K562 (cell line): ENCODE data around the gene HSD17B1. TPM values are rescaled to one million over a fixed set of nuclear protein-coding genes. Genes with fewer than 3 reads are reported as not detected.

Experiments used
- ATAC-seq: fragments of 200-7000 bp; cut with Tn5 transposase; 3 replicates; pipeline ENCODE4 v1.9.1; 2020; ENCODE audit warnings: moderate library complexity
- BruUV-seq: library from RNA; stranded (reverse); fragments of 400-500 nt; replicated peaks from 2 replicates; lab custom pipeline; 2021; lab: Mats Ljungman, UMichigan
- CTCF ChIA-PET: fragments of 300-600 bp; formaldehyde crosslinking; extraction: SDS; loops from one replicate; lab custom pipeline; 2021; ENCODE audit warnings: low intra/inter-chr PET ratio; lab: Yijun Ruan, JAX
- POLR2A ChIA-PET: fragments of 300-600, 350-650 bp; sonication (Branson Sonifier 250); formaldehyde crosslinking; extraction: SDS; loops from one replicate; lab custom pipeline; 2021; ENCODE audit warnings: antibody characterized with exemption, inconsistent platforms; lab: Yijun Ruan, JAX
- DNase-seq, 4 experiments: peaks; one replicate each; pipeline versions ENCODE4 v3.0.0 to v3.0.0-alpha.2; 2011 to 2018; ENCODE audit warnings: low spot score in 3 of 4, mixed read lengths in 3 of 4; ENCODE audit errors: extremely low read depth in 1 of 4
- FAIRE-seq: peaks from 2 replicates; lab custom pipeline; 2011; peaks lifted over from hg19 to GRCh38; lab: Jason Lieb, UNC
- H2AFZ ChIP-seq: 2 replicates; pipeline ENCODE4 v1.6.0; 2011; ENCODE audit warnings: low read depth, low read length, control low read depth, inconsistent platforms
- H3K27ac ChIP-seq: fragments of 200-600 bp; 3 replicates; pipeline ENCODE4 v1.8.0; 2011; ENCODE audit warnings: low read depth, mild to moderate bottlenecking, control low read depth, inconsistent platforms, low read length, moderate library complexity, mixed read lengths; ENCODE audit errors: extremely low read depth
- H3K27me3 ChIP-seq, 2 experiments: fragments of 300-600 bp in 1 of 2; 2 replicates in 1 of 2; 3 replicates in 1 of 2; pipeline versions ENCODE4 v1.6.0 to v1.8.0; 2011; ENCODE audit warnings: inconsistent platforms in 2 of 2, low read length in 2 of 2, mild to moderate bottlenecking in 1 of 2, mixed read lengths in 1 of 2, moderate library complexity in 1 of 2; ENCODE audit not compliant: control insufficient read depth in 2 of 2, insufficient read depth in 2 of 2
- H3K36me3 ChIP-seq: fragments of 300-600 bp; 3 replicates; pipeline ENCODE4 v1.8.0; 2011; ENCODE audit warnings: mild to moderate bottlenecking, low read length, inconsistent platforms; ENCODE audit not compliant: control insufficient read depth, insufficient read depth
- H3K4me1 ChIP-seq, 2 experiments: fragments of 200-600 bp in 1 of 2; replicated peaks in 1 of 2; 2 replicates in 1 of 2; 3 replicates in 1 of 2; pipeline versions ENCODE4 v1.5.1 to v1.8.0; 2011; ENCODE audit warnings: inconsistent platforms in 2 of 2, low read length in 2 of 2, mild to moderate bottlenecking in 1 of 2, mixed read lengths in 1 of 2, moderate library complexity in 1 of 2; ENCODE audit not compliant: control insufficient read depth in 2 of 2, insufficient read depth in 2 of 2
- H3K4me2 ChIP-seq: 2 replicates; pipeline ENCODE4 v1.6.1; 2011; ENCODE audit warnings: low read length, control low read depth, inconsistent platforms, mixed read lengths; ENCODE audit not compliant: insufficient read depth
- H3K4me3 ChIP-seq: fragments of 200-600 bp; sonication (generic), shearing (Covaris generic); 2 replicates; pipeline ENCODE4 v1.5.1; 2016; ENCODE audit warnings: control low read depth, inconsistent platforms
- H3K79me2 ChIP-seq: fragments of 200-600 bp; 3 replicates; pipeline ENCODE4 v1.8.0; 2011; ENCODE audit warnings: low read length, inconsistent platforms; ENCODE audit not compliant: control insufficient read depth, insufficient read depth
- H3K9ac ChIP-seq, 2 experiments: 2 replicates each; pipeline versions ENCODE4 v1.6.0 to v1.6.1; 2011; ENCODE audit warnings: low read depth in 2 of 2, low read length in 2 of 2, control low read depth in 1 of 2, inconsistent platforms in 1 of 2, mild to moderate bottlenecking in 1 of 2, mixed read lengths in 1 of 2; ENCODE audit not compliant: insufficient read depth in 1 of 2
- H3K9me1 ChIP-seq: one replicate; pipeline ENCODE4 v1.6.0; 2011; ENCODE audit warnings: inconsistent platforms, mild to moderate bottlenecking, low read length, moderate library complexity; ENCODE audit not compliant: control insufficient read depth, insufficient read depth
- H3K9me3 ChIP-seq: replicated peaks from 2 replicates; pipeline ENCODE4 v1.5.1; 2011; ENCODE audit warnings: low read depth, low read length, inconsistent platforms; ENCODE audit not compliant: control insufficient read depth, insufficient read depth
- H4K20me1 ChIP-seq: replicated peaks from 2 replicates; pipeline ENCODE4 v1.6.1; 2011; ENCODE audit warnings: low read length, inconsistent platforms, mixed read lengths; ENCODE audit not compliant: control insufficient read depth, insufficient read depth
- GTF2F1 ChIP-seq: IDR thresholded peaks from 2 replicates; pipeline ENCODE4 v1.6.1; 2011; ENCODE audit warnings: low read depth, low read length, improper control_type of control experiment
- MCM3 ChIP-seq: fragments of 450-650 bp; IDR thresholded peaks from 2 replicates; pipeline ENCODE4 v1.6.1; 2016
- NCOA2 ChIP-seq, 2 experiments: fragments of 450-650 bp; IDR thresholded peaks; 2 replicates each; pipeline ENCODE4 v1.6.1; 2018; ENCODE audit warnings: mild to moderate bottlenecking in 2 of 2, moderate library complexity in 1 of 2; ENCODE audit not compliant: partially characterized antibody in 2 of 2
- NR3C1 ChIP-seq: sonication (generic); formaldehyde crosslinking; IDR thresholded peaks from 2 replicates; pipeline ENCODE4 v1.8.1; 2022; ENCODE audit warnings: missing genetic modification reagents
- PREB ChIP-seq: sonication (generic); formaldehyde crosslinking; IDR thresholded peaks from 2 replicates; pipeline ENCODE4 v1.8.1; 2023; ENCODE audit warnings: mild to moderate bottlenecking, missing genetic modification reagents
- RFX7 ChIP-seq: fragments of 250-450 bp; sonication (Bioruptor Pico); IDR thresholded peaks from 2 replicates; pipeline ENCODE4 v1.5.1; 2021; ENCODE audit warnings: mild to moderate bottlenecking
- SREBF2 ChIP-seq: sonication (generic); formaldehyde crosslinking; IDR thresholded peaks from 2 replicates; pipeline ENCODE4 v1.4.0; 2020; ENCODE audit warnings: mild to moderate bottlenecking, missing genetic modification reagents
- ZNF584 ChIP-seq: fragments of 200-800 bp; sonication (Bioruptor generic); IDR thresholded peaks from 2 replicates; pipeline ENCODE4 v1.6.1; 2016; ENCODE audit warnings: low read depth, mild to moderate bottlenecking, missing genetic modification characterization, missing compliant biosample characterization
- WGBS: fragments of 100-300 bp; shearing (Covaris generic); methylation state at CpG from one replicate; pipeline ENCODE4 v1.1.6; 2016; ENCODE audit warnings: low coverage, mixed read lengths; ENCODE audit not compliant: insufficient coverage; ENCODE audit errors: missing lambda C conversion rate; 5-methylcytosine and 5-hydroxymethylcytosine counted together
- in situ Hi-C: fragments of 300-500 bp; cut with MboI; formaldehyde crosslinking; loops from 4 replicates; pipeline ENCODE4 v1.15.0; 2018; ENCODE audit warnings: inconsistent platforms, mixed read lengths
- intact Hi-C: fragments of 100-400 bp; cut with micrococcal nuclease; formaldehyde crosslinking; loops from 2 replicates; pipeline ENCODE4 v1.14.2; 2022
- polyA plus RNA-seq, 8 experiments: library from polyadenylated mRNA; depleted of rRNA in 4 of 8; stranded (reverse) in 5 of 8; unstranded in 3 of 8; fragments of >200 nt; fragmentation: Nextera tagmentation in 2 of 8; fragmentation: Illumina TruSeq in 1 of 8; extraction: Ambion mirVana in 2 of 8; extraction: Trizol in 1 of 8; gene quantifications; 2 replicates each; pipeline versions ENCODE4 v1.2.1 to v1.2.3, GENCODE V29; 2011 to 2014; ENCODE audit warnings: inconsistent platforms in 1 of 8, missing spikeins in 1 of 8
- total RNA-seq, 7 experiments: library from RNA; depleted of rRNA in 6 of 7; stranded (reverse); fragments of >200 nt in 6 of 7; fragmentation: Illumina TruSeq in 2 of 7; extraction: Trizol in 2 of 7; gene quantifications; 2 replicates each; pipeline versions ENCODE4 v1.2.1 to v1.2.3, GENCODE V29; 2011 to 2021; ENCODE audit warnings: low replicate concordance in 1 of 7

The HSD17B1 gene
- total and polyA plus RNA-seq, 9 of the 15 experiments (the other 6 are each of a cell fraction or from before 2014, with no cell fraction given): 0.55 to 21.1 (median 3.6) TPM

- in situ Hi-C loops (no loop called here), intact Hi-C loops (no loop called here)
- ATAC-seq (no peak), DNase-seq (no peak), FAIRE-seq (no peak)
- H2AFZ ChIP-seq: no peak overlapping the region
- no peaks in the 10 kb centered on the region for H3K79me2 ChIP-seq
- no peak overlapping the region for H3K4me2 ChIP-seq
- TF ChIP-seq PREB (CRISPR knock-in tag) (no peak), NR3C1 (no peak), ZNF584 (CRISPR knock-in tag) (no peak), GTF2F1 (no peak), MCM3 (no peak), SREBF2 (CRISPR knock-in tag) (no peak), NCOA2 (IDR thresholded peaks at IDR 0.05; ENCODE audit: partially characterized antibody in 2 of 2) (no peak), RFX7 (no peak)
- no peak overlapping the region for H3K9ac ChIP-seq
- no peak overlapping the region for H3K27ac ChIP-seq
- no peaks in the 10 kb centered on the region for H3K9me1 ChIP-seq
- no peaks in the 10 kb centered on the region; the same call in 1 of the 2 replicates for H4K20me1 ChIP-seq
- ChIA-PET POLR2A (interaction anchor here (1.1 to 1.6 kb wide), 2 partner anchors 10 to 14 kb away, joined by 3 to 5 read pairs; no protein-coding TSS in a partner anchor), CTCF (no interaction called here)
- peaks cover 91% of the 10 kb centered on the region for H3K36me3 ChIP-seq
- WGBS: 91% methylated on average over 12 of the region's 12 CpGs
- no TSS peak for BruUV-seq
- H3K4me3 ChIP-seq: no peak overlapping the region
- H3K4me1 ChIP-seq: no peaks in the 10 kb centered on the region
- H3K9me3 ChIP-seq: no peaks in the 10 kb centered on the region
- H3K27me3 ChIP-seq: no peaks in the 10 kb centered on the region
These were observed 44.1 kb upstream of the HSD17B1 start for GRCh38 chr17:42508426-42509165.
